Inflammatory macrophage treated with lipopolysaccharide for 1 hour (primary cell): ENCODE measurements around the gene ADAMTS14.

Experiments used
- DNase-seq, 2 donors: peaks; one replicate each; pipeline ENCODE4 v3.0.0-alpha.2; 2020 to 2022

The ADAMTS14 gene

GRCh38 chr10:70801854-70802253, 129.5 kb downstream of the ADAMTS14 start:
- DNase-seq, result no peak

- DNase-seq, result no peak
These were observed 131.6 kb downstream of the ADAMTS14 start for GRCh38 chr10:70803775-70804420.

- DNase-seq, result no peak
These were observed 132.1 kb downstream of the ADAMTS14 start for GRCh38 chr10:70804421-70804808.

- no peak for DNase-seq
These were observed 133.4 kb downstream of the ADAMTS14 start for GRCh38 chr10:70805619-70806215.

- DNase-seq, result no peak
These were observed 134.5 kb downstream of the ADAMTS14 start for GRCh38 chr10:70806841-70807240.

GRCh38 chr10:70807556-70807955, 135.2 kb downstream of the ADAMTS14 start:
- DNase-seq, result no peak

GRCh38 chr10:70809011-70809611, 136.8 kb downstream of the ADAMTS14 start:
- DNase-seq, result no peak

- DNase-seq, result no peak
These were observed 137.4 kb downstream of the ADAMTS14 start for GRCh38 chr10:70809726-70810125.

GRCh38 chr10:70810967-70811366, 138.7 kb downstream of the ADAMTS14 start:
- no peak for DNase-seq

GRCh38 chr10:70811881-70812280, 139.6 kb downstream of the ADAMTS14 start:
- no peak for DNase-seq
